OCI-LY7 (cell line): ENCODE results near the gene DZIP1L. TPM values are rescaled to one million over a fixed set of nuclear protein-coding genes. Genes with fewer than 3 reads are reported as not detected.

ENCODE experiments used
- BruUV-seq: library from RNA; stranded (reverse); fragments of 400-500 nt; replicated peaks from 2 replicates; lab custom pipeline; 2021; lab: Mats Ljungman, UMichigan
- CTCF ChIA-PET: fragments of 300-600 bp; sonication (Branson Sonifier 250); formaldehyde crosslinking; loops from one replicate; lab custom pipeline; 2022; ENCODE audit warnings: antibody characterized with exemption; ENCODE audit not compliant: unreplicated experiment; lab: Charles Lee
- POLR2A ChIA-PET: fragments of 300-600 bp; sonication (Branson Sonifier 250); formaldehyde crosslinking; loops from one replicate; lab custom pipeline; 2022; ENCODE audit warnings: antibody characterized with exemption; lab: Charles Lee
- DNase-seq: peaks from one replicate; pipeline ENCODE4 v3.0.0-alpha.2; 2015; ENCODE audit warnings: low spot score
- H2AFZ ChIP-seq: fragments of 200-600 bp; sonication (generic), shearing (Covaris generic); 2 replicates; pipeline ENCODE4 v1.6.1; 2014; ENCODE audit warnings: mild to moderate bottlenecking, antibody characterized with exemption, low read length, moderate library complexity
- H3K27ac ChIP-seq: fragments of 200-600 bp; sonication (generic); 2 replicates; pipeline ENCODE4 v1.5.1; 2014; ENCODE audit warnings: mixed run types, low read depth, mild to moderate bottlenecking, moderate library complexity, low read length, inconsistent platforms; ENCODE audit not compliant: poor library complexity, severe bottlenecking
- H3K36me3 ChIP-seq: fragments of 200-600 bp; sonication (generic); 2 replicates; pipeline ENCODE4 v1.6.1; 2014; ENCODE audit warnings: mild to moderate bottlenecking, antibody characterized with exemption, low read length, moderate library complexity, mixed read lengths; ENCODE audit not compliant: insufficient read depth
- H3K4me1 ChIP-seq: fragments of 200-600 bp; sonication (generic); 2 replicates; pipeline ENCODE4 v1.5.1; 2014; ENCODE audit warnings: mild to moderate bottlenecking, low read length; ENCODE audit not compliant: insufficient read depth, poor library complexity, severe bottlenecking
- H3K4me2 ChIP-seq: fragments of 200-600 bp; sonication (generic); 2 replicates; pipeline ENCODE4 v1.6.1; 2014; ENCODE audit warnings: mild to moderate bottlenecking, low read length
- H3K4me3 ChIP-seq: fragments of 200-600 bp; sonication (generic); 2 replicates; pipeline ENCODE4 v1.5.1; 2014; ENCODE audit warnings: mild to moderate bottlenecking, low read depth, low read length; ENCODE audit not compliant: poor library complexity, severe bottlenecking
- H3K79me2 ChIP-seq: fragments of 200-600 bp; sonication (generic); 2 replicates; pipeline ENCODE4 v1.6.1; 2016; ENCODE audit warnings: low read depth, mild to moderate bottlenecking, low read length, moderate library complexity, mixed read lengths; ENCODE audit not compliant: insufficient read depth
- H3K9me2 ChIP-seq: fragments of 200-600 bp; sonication (generic); 2 replicates; pipeline ENCODE4 v1.6.1; 2016; ENCODE audit warnings: mild to moderate bottlenecking, low read length, mixed read lengths; ENCODE audit not compliant: insufficient read depth
- H3K9me3 ChIP-seq: fragments of 200-600 bp; sonication (generic); 2 replicates; pipeline ENCODE4 v1.6.1; 2014; ENCODE audit warnings: mild to moderate bottlenecking, mixed run types, low read length, mixed read lengths
- H4K20me1 ChIP-seq: fragments of 200-600 bp; sonication (generic); 2 replicates; pipeline ENCODE4 v1.6.1; 2014; ENCODE audit warnings: mild to moderate bottlenecking, antibody characterized with exemption, low read length, moderate library complexity, mixed read lengths; ENCODE audit not compliant: insufficient read depth
- CTCF ChIP-seq: fragments of 200-600 bp; sonication (generic); conservative IDR thresholded peaks from 2 replicates; pipeline ENCODE4 v1.5.1; 2014; ENCODE audit warnings: mild to moderate bottlenecking, antibody characterized with exemption, low read length, moderate library complexity, mixed read lengths
- EZH2phosphoT487 ChIP-seq: fragments of 200-600 bp; sonication (generic); IDR thresholded peaks from 2 replicates; pipeline ENCODE4 v1.6.1; 2018; ENCODE audit warnings: low read depth, borderline replicate concordance, mild to moderate bottlenecking, mixed run types, antibody characterized with exemption, low read length, moderate library complexity, mixed read lengths
- intact Hi-C: fragments of 100-400 bp; cut with micrococcal nuclease; formaldehyde crosslinking; loops from one replicate; pipeline ENCODE4 v1.10.0; 2022; ENCODE audit not compliant: unreplicated experiment
- total RNA-seq, 2 experiments: library from RNA; depleted of rRNA in 1 of 2; stranded (reverse); fragments of >200 nt in 1 of 2; shearing (Covaris generic) in 1 of 2; gene quantifications; 2 replicates each; pipeline ENCODE4 v1.2.3, GENCODE V29; 2014 to 2022

DZIP1L gene
- total RNA-seq, 2 experiments from 2014 or later, result not detected

DNA sequence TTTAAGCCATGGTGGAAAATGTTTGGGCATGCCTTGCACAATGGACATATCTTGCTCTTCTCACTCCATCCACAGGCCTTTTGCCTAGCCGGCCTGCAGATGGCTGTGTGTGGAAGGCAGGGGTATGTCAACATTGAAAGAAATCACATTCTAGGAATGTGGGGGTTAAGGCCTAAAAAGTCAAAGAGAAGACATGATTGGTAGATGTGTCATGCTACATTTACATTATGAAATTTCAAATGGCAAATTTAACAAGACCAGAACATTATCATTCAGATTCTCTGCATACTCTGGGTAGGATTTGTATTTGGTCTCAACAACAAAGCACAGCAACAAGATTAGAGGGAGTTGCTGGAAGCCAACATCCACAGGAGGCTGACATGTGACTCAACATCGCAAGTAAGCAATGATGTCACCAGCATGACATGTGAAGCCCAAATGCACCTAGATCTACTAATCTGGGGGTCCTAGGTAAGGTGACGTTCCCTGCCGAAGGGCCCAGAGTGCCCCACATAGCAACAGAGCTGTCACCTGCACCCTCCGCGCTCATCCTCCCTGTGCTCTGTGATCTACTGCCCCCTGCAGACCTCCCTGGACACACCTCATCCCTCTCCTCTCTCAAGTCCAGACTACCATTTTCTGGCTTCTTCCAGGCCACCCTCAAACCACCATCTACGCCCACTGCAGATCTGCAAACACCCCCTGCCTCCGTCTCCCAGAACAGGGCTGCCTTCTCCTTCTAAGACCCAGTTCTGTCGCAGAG is 66.1 kb downstream of the DZIP1L start:
- no TSS peak for BruUV-seq
- Histone ChIP-seq H3K4me1 (no peaks in the 10 kb centered on the region), H2AFZ (no peak overlapping the region), H3K9me2 (no peaks in the 10 kb centered on the region), H3K79me2 (no peaks in the 10 kb centered on the region), H4K20me1 (no peaks in the 10 kb centered on the region), H3K4me3 (no peak overlapping the region), H3K27ac (no peak overlapping the region), H3K4me2 (no peak overlapping the region), H3K36me3 (no peaks in the 10 kb centered on the region), H3K9me3 (no peaks in the 10 kb centered on the region)
- ChIA-PET POLR2A (no interaction called here), CTCF (no interaction called here)
- DNase-seq, result no peak
- 0 out of 2 replicates have a peak, but pooled peaks have one; percentile 21 for TF ChIP-seq CTCF
- no peak for TF ChIP-seq EZH2phosphoT487
- intact Hi-C loops, result no loop called here

DNA sequence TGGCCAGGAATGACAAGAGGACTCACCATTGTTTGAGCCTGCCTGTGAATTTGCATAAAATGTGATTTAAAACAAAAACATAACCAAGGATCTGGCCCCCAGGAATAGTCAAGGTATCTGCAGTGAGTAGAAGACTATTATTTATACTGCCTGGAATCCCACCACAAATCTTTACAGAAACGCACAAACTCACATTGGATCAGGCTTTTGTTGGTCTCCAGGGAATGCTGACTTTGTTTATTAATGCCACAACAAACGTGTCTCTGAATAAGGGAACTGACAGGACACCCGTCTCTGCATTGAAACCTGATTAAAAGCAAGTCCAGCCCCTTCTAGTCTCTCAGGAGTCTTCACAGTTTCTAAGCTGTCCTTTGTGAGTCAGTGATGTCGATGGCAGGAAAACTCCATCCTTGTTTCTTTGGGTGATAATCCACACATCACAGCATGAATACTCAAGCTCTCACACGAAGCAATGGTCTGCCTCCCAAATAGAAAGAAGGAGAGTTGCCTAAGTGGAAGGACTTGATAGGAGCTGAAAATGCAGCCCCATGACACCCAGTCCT is 67.7 kb downstream of the DZIP1L start:
- CTCF ChIA-PET, result no interaction called here

More for the DNA sequence above, 67.7 kb downstream of the DZIP1L start:
- H2AFZ ChIP-seq, result no peak overlapping the region
- no peaks in the 10 kb centered on the region for H3K36me3 ChIP-seq
- no peak overlapping the region for H3K4me3 ChIP-seq
- no peaks in the 10 kb centered on the region for H3K4me1 ChIP-seq
- no TSS peak for BruUV-seq
- no peak overlapping the region for H3K4me2 ChIP-seq
- TF ChIP-seq EZH2phosphoT487 (no peak), CTCF (no peak)
- no peaks in the 10 kb centered on the region for H4K20me1 ChIP-seq
- no peak overlapping the region for H3K27ac ChIP-seq
- intact Hi-C loops, result no loop called here
- POLR2A ChIA-PET, result interaction anchor here (0.8 to 1.1 kb wide), 2 partner anchors 23 to 269 kb away, joined by 3 read pairs; no protein-coding TSS in a partner anchor
- no peaks in the 10 kb centered on the region for H3K9me2 ChIP-seq
- H3K9me3 ChIP-seq, result no peaks in the 10 kb centered on the region
- DNase-seq, result no peak
- H3K79me2 ChIP-seq, result no peaks in the 10 kb centered on the region
